GM10266 (cell line): ENCODE data around the gene TAF4B.

Experiments
- DNase-seq: peaks from one replicate; pipeline ENCODE4 v3.0.0; 2012; ENCODE audit errors: extremely low spot score
- TF ChIP-seq, protein P1 (sequence below): IDR thresholded peaks from 2 replicates; pipeline ENCODE4 v1.5.1; 2012; ENCODE audit warnings: mild to moderate bottlenecking, low read depth; ENCODE audit not compliant: control insufficient read depth, insufficient read depth; ENCODE audit errors: missing control alignments

Gene TAF4B

GRCh38 chr18:26417190-26417589 is 190.9 kb downstream of the TAF4B start:
- DNase-seq, result no peak

GRCh38 chr18:26418225-26418624 is 192.0 kb downstream of the TAF4B start:
- TF ChIP-seq, protein P1, sequence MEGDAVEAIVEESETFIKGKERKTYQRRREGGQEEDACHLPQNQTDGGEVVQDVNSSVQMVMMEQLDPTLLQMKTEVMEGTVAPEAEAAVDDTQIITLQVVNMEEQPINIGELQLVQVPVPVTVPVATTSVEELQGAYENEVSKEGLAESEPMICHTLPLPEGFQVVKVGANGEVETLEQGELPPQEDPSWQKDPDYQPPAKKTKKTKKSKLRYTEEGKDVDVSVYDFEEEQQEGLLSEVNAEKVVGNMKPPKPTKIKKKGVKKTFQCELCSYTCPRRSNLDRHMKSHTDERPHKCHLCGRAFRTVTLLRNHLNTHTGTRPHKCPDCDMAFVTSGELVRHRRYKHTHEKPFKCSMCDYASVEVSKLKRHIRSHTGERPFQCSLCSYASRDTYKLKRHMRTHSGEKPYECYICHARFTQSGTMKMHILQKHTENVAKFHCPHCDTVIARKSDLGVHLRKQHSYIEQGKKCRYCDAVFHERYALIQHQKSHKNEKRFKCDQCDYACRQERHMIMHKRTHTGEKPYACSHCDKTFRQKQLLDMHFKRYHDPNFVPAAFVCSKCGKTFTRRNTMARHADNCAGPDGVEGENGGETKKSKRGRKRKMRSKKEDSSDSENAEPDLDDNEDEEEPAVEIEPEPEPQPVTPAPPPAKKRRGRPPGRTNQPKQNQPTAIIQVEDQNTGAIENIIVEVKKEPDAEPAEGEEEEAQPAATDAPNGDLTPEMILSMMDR, result no peak
- DNase-seq, result no peak

More at GRCh38 chr18:26417190-26417589, 190.9 kb downstream of the TAF4B start:
- TF ChIP-seq, protein P1, result no peak

- TF ChIP-seq, protein P1, result no peak
- DNase-seq, result no peak
Observed at GRCh38 chr18:26419746-26420145, 193.5 kb downstream of the TAF4B start.

GRCh38 chr18:26421503-26421902 is 195.3 kb downstream of the TAF4B start:
- TF ChIP-seq, protein P1, result no peak

GRCh38 chr18:26421931-26422330 is 195.7 kb downstream of the TAF4B start:
- TF ChIP-seq, protein P1, result no peak
- DNase-seq, result no peak

More at GRCh38 chr18:26421503-26421902, 195.3 kb downstream of the TAF4B start:
- DNase-seq, result no peak

- DNase-seq, result no peak
- TF ChIP-seq, protein P1, result no peak
Observed at GRCh38 chr18:26422472-26423162, 196.4 kb downstream of the TAF4B start.

DNA sequence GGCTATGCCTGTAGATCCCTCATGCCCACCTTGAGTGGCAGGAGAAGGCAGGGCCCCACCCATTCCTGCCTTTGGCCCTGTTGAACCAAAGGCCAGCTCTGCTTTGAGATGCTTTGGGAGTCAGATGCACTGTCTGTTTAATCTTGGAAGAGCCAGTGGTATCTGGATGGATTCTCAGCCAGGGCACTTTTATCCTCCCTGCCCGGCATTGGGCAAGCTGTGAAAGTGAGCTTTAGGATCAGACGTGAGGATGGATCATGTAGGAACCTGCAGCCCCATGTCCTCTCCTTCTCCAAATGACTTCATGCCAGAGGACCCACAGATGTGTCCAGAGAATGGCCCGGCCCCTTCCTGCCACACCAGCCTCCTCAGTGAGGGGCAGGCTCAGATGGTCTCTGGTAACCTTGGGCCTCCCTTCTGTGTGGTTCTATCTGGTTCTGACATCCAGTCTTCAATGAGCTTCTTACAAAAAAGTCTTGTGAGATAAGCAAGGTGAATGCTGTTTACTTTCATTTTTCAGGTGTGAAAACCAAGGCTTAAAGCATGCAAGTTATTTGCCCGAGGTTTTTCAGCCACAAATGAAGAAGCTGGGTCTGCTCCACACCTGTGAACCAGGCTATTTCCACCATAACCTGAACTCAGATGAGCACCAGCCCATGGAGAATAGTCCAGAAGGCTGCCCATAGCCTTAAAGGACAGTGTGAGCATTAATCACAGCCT is 198.3 kb downstream of the TAF4B start:
- TF ChIP-seq, protein P1, result no peak
- DNase-seq, result no peak
